22Rv1 (cell line): Measurements from ENCODE around the gene GRIN3B.

Experiments
- ZFX ChIP-seq: fragments of 450-650 bp; IDR thresholded peaks from 2 replicates; pipeline ENCODE4 v1.6.1; 2017; ENCODE audit warnings: antibody characterized with exemption, borderline replicate concordance
- TF ChIP-seq, protein P1 (sequence below): fragments of 450-650 bp; IDR thresholded peaks from 2 replicates; pipeline ENCODE4 v1.5.1; 2017; ENCODE audit warnings: mild to moderate bottlenecking

DNA sequence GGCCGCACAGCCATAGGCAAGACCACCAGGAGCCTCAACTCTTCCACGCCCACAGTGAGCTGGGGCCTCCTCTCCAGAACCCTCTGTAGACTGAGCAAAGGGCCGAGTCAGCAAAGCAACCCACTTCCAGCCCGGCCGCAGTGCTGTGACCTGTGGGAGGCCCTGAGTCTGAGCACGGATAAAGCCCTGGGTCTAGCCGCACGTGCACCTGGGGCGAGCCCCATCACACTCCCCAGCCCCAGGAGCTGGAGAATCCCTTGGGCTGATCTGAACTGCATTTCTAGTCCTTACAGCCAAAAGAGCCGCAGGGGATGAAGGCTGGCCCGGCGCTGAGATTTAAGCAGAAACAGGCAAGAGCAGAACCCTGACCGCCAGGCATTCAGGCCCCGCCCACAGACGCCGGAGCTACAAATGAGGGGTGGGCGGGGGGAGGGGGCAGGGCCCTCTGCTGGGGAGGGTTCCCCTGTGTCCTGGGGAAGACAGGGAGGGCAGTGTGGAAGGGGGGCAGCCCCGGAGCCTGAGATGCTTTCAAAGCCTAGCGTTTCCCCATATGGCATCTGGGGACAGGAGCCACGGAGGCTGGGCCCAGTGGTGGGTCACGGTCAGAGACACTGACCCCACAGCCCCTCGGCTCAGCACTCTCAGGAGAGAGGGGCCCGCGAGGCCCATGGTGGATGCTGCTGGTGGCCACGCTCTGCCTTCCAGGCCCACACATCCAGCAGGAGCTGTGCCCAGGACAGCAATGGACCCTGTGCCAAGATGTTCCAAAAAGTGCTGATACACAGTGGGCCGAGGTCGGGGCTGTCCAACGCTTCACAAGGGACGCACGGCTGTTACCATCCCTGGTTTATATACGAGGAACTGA, 15.8 kb downstream of the GRIN3B start:
- TF ChIP-seq, protein P1, sequence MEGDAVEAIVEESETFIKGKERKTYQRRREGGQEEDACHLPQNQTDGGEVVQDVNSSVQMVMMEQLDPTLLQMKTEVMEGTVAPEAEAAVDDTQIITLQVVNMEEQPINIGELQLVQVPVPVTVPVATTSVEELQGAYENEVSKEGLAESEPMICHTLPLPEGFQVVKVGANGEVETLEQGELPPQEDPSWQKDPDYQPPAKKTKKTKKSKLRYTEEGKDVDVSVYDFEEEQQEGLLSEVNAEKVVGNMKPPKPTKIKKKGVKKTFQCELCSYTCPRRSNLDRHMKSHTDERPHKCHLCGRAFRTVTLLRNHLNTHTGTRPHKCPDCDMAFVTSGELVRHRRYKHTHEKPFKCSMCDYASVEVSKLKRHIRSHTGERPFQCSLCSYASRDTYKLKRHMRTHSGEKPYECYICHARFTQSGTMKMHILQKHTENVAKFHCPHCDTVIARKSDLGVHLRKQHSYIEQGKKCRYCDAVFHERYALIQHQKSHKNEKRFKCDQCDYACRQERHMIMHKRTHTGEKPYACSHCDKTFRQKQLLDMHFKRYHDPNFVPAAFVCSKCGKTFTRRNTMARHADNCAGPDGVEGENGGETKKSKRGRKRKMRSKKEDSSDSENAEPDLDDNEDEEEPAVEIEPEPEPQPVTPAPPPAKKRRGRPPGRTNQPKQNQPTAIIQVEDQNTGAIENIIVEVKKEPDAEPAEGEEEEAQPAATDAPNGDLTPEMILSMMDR: no peak
- no peak for TF ChIP-seq ZFX
